ENCODE data around the gene AGTPBP1.

AGTPBP1 gene

GRCh38 chr9:85534340-85534739 is 207.4 kb downstream of the AGTPBP1 start:
- DNase-seq, result no peak

GRCh38 chr9:85533538-85533937 is 208.2 kb downstream of the AGTPBP1 start:
- DNase-seq, result no peak

- DNase-seq, result no peak
Observed at GRCh38 chr9:85530721-85531120, 211.0 kb downstream of the AGTPBP1 start.

- no peak for DNase-seq
Observed at GRCh38 chr9:85528607-85529006, 213.1 kb downstream of the AGTPBP1 start.

GRCh38 chr9:85528142-85528541 is 213.6 kb downstream of the AGTPBP1 start:
- DNase-seq, result no peak

- DNase-seq, result no peak
Observed at GRCh38 chr9:85527331-85528020, 214.3 kb downstream of the AGTPBP1 start.

GRCh38 chr9:85524531-85524930 is 217.2 kb downstream of the AGTPBP1 start:
- DNase-seq, result no peak

GRCh38 chr9:85523202-85523601 is 218.6 kb downstream of the AGTPBP1 start:
- DNase-seq, result no peak

GRCh38 chr9:85522459-85523092 is 219.2 kb downstream of the AGTPBP1 start:
- DNase-seq, result no peak

GRCh38 chr9:85521371-85522197 is 220.2 kb downstream of the AGTPBP1 start:
- DNase-seq, result no peak

GRCh38 chr9:85516976-85517637 is 224.6 kb downstream of the AGTPBP1 start:
- no peak for DNase-seq

- no peak for DNase-seq
Observed at GRCh38 chr9:85516455-85516854, 225.3 kb downstream of the AGTPBP1 start.

GRCh38 chr9:85515021-85515420 is 226.7 kb downstream of the AGTPBP1 start:
- no peak for DNase-seq

GRCh38 chr9:85514256-85514655 is 227.5 kb downstream of the AGTPBP1 start:
- no peak for DNase-seq

GRCh38 chr9:85511746-85512145 is 230.0 kb downstream of the AGTPBP1 start:
- DNase-seq, result no peak

- DNase-seq, result no peak
Observed at GRCh38 chr9:85510830-85511504, 230.8 kb downstream of the AGTPBP1 start.

- DNase-seq, result no peak
Observed at GRCh38 chr9:85508616-85509015, 233.1 kb downstream of the AGTPBP1 start.

GRCh38 chr9:85505612-85506011 is 236.1 kb downstream of the AGTPBP1 start:
- no peak for DNase-seq

GRCh38 chr9:85502815-85503655 is 238.7 kb downstream of the AGTPBP1 start:
- no peak for DNase-seq

GRCh38 chr9:85501882-85502281 is 239.9 kb downstream of the AGTPBP1 start:
- DNase-seq, result no peak

GRCh38 chr9:85501456-85501855 is 240.3 kb downstream of the AGTPBP1 start:
- DNase-seq, result no peak
